ENCODE measurements around the gene MED12L.

GRCh38 chr3:151133917-151134450 lies 48.5 kb downstream of the MED12L start:
- TF ChIP-seq, protein P1, sequence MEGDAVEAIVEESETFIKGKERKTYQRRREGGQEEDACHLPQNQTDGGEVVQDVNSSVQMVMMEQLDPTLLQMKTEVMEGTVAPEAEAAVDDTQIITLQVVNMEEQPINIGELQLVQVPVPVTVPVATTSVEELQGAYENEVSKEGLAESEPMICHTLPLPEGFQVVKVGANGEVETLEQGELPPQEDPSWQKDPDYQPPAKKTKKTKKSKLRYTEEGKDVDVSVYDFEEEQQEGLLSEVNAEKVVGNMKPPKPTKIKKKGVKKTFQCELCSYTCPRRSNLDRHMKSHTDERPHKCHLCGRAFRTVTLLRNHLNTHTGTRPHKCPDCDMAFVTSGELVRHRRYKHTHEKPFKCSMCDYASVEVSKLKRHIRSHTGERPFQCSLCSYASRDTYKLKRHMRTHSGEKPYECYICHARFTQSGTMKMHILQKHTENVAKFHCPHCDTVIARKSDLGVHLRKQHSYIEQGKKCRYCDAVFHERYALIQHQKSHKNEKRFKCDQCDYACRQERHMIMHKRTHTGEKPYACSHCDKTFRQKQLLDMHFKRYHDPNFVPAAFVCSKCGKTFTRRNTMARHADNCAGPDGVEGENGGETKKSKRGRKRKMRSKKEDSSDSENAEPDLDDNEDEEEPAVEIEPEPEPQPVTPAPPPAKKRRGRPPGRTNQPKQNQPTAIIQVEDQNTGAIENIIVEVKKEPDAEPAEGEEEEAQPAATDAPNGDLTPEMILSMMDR (IDR thresholded peaks at IDR 0.05): no peak
- TF ChIP-seq POLR2A (IDR thresholded peaks at IDR 0.05) (no peak), POLR2AphosphoS5 (IDR thresholded peaks at IDR 0.05) (no peak)

Measured in breast epithelium (tissue), 3 donors.